ENCODE measurements around the gene YBX3. TPM values are rescaled to one million over a fixed set of nuclear protein-coding genes. Genes with fewer than 3 reads are reported as not detected.

Gene YBX3
- total RNA-seq, 6 experiments from 2014 or later: 16.0 to 34.2 (median 23.2) TPM

GRCh38 chr12:10669533-10669932, 53.6 kb downstream of the YBX3 start:
- Histone ChIP-seq H3K9me3 (no peaks in the 10 kb centered on the region), H3K27ac (no peak overlapping the region), H3K4me1 (peaks cover 0 to 7% (median 0%) of the 10 kb centered on the region in 4 donors), H3K27me3 (peaks cover 0 to 13% of the 10 kb centered on the region in 2 donors), H3K36me3 (no peaks in the 10 kb centered on the region), H3K4me3 (no peak overlapping the region)
- TF ChIP-seq POLR2A (IDR thresholded peaks at IDR 0.05) (no peak), CTCF (IDR thresholded peaks at IDR 0.05) (no peak)
- DNase-seq: no peak
- 88% methylated on average over 1 of the region's 1 CpG for WGBS (ENCODE audit: insufficient coverage, low coverage, low lambda C conversion rate, missing lambda C conversion rate)
- intact Hi-C loops (cut with DNase I): no loop called here
- no peak for ATAC-seq

GRCh38 chr12:10668526-10668925, 54.6 kb downstream of the YBX3 start:
- Histone ChIP-seq H3K4me1 (no peaks in the 10 kb centered on the region), H3K27me3 (peaks cover 0 to 3% of the 10 kb centered on the region in 2 donors), H3K36me3 (no peaks in the 10 kb centered on the region), H3K9me3 (no peaks in the 10 kb centered on the region), H3K27ac (no peak overlapping the region), H3K4me3 (no peak overlapping the region)
- WGBS (ENCODE audit: insufficient coverage, low coverage, low lambda C conversion rate, missing lambda C conversion rate): 45% methylated on average over 5 of the region's 5 CpGs
- DNase-seq: no peak
- intact Hi-C loops (cut with DNase I): no loop called here
- ATAC-seq: peak; percentile 32 to 62 (median 58)
- TF ChIP-seq POLR2A (IDR thresholded peaks at IDR 0.05) (no peak), CTCF (IDR thresholded peaks at IDR 0.05) (no peak)

GRCh38 chr12:10667581-10667980, 55.5 kb downstream of the YBX3 start:
- no peak overlapping the region for H3K27ac ChIP-seq
- ATAC-seq (no peak), DNase-seq (no peak)
- H3K9me3 ChIP-seq: no peaks in the 10 kb centered on the region
- no peak overlapping the region for H3K4me3 ChIP-seq
- no peak for TF ChIP-seq CTCF (IDR thresholded peaks at IDR 0.05)
- no peak for TF ChIP-seq POLR2A (IDR thresholded peaks at IDR 0.05)
- intact Hi-C loops (cut with DNase I): no loop called here
- H3K36me3 ChIP-seq: no peaks in the 10 kb centered on the region
- H3K27me3 ChIP-seq: no peaks in the 10 kb centered on the region
- H3K4me1 ChIP-seq: no peaks in the 10 kb centered on the region
- WGBS (ENCODE audit: insufficient coverage, low coverage, low lambda C conversion rate, missing lambda C conversion rate): 29% methylated on average over 1 of the region's 1 CpG

GRCh38 chr12:10664499-10664898, 58.6 kb downstream of the YBX3 start:
- no peaks in the 10 kb centered on the region for H3K4me1 ChIP-seq
- no peak for ATAC-seq
- H3K27me3 ChIP-seq: peaks cover 0 to 3% of the 10 kb centered on the region in 2 donors
- no peak for TF ChIP-seq POLR2A (IDR thresholded peaks at IDR 0.05)
- no peak for TF ChIP-seq CTCF (IDR thresholded peaks at IDR 0.05)
- intact Hi-C loops (cut with DNase I): no loop called here
- no peak for DNase-seq
- no peak overlapping the region for H3K4me3 ChIP-seq
- no peaks in the 10 kb centered on the region for H3K36me3 ChIP-seq
- no peak overlapping the region for H3K27ac ChIP-seq
- 50% methylated on average over 2 of the region's 2 CpGs for WGBS (ENCODE audit: insufficient coverage, low coverage, low lambda C conversion rate, missing lambda C conversion rate)
- no peaks in the 10 kb centered on the region for H3K9me3 ChIP-seq

GRCh38 chr12:10663869-10664268, 59.3 kb downstream of the YBX3 start:
- intact Hi-C loops (cut with DNase I): no loop called here
- Histone ChIP-seq H3K36me3 (no peaks in the 10 kb centered on the region), H3K9me3 (no peaks in the 10 kb centered on the region), H3K27me3 (peaks cover 0 to 3% of the 10 kb centered on the region in 2 donors), H3K27ac (no peak overlapping the region), H3K4me3 (no peak overlapping the region), H3K4me1 (no peaks in the 10 kb centered on the region)
- ATAC-seq (no peak), DNase-seq (no peak)
- WGBS (ENCODE audit: insufficient coverage, low coverage, low lambda C conversion rate, missing lambda C conversion rate): 42% methylated on average over 3 of the region's 3 CpGs
- TF ChIP-seq CTCF (IDR thresholded peaks at IDR 0.05) (no peak), POLR2A (IDR thresholded peaks at IDR 0.05) (no peak)

Measured in right lobe of liver (tissue), 6 donors.